Ascending aorta (tissue), 2 donors: ENCODE results near the gene CFAP92. TPM values are rescaled to one million over a fixed set of nuclear protein-coding genes. Genes with fewer than 3 reads are reported as not detected.
"Not testable (repeated sequence)": the region's sequence is repeated elsewhere in the genome, so short reads cannot be mapped to it uniquely, and the experiment has no call there.

ENCODE experiments used
- DNase-seq, 2 donors: peaks; one replicate each; pipeline ENCODE4 v3.0.0-alpha.2; 2019; ENCODE audit warnings: low spot score in 2 of 2
- H3K27ac ChIP-seq, 2 donors: fragments of 200-600 bp; sonication (generic); one replicate each; pipeline ENCODE4 v1.5.1; 2016 to 2017; ENCODE audit warnings: mild to moderate bottlenecking in 1 of 2
- H3K27me3 ChIP-seq: fragments of 200-600 bp; sonication (generic); one replicate; pipeline ENCODE4 v1.5.1; 2017
- H3K36me3 ChIP-seq, 2 donors: fragments of 200-600 bp; sonication (generic); one replicate each; pipeline ENCODE4 v1.5.1; 2016
- H3K4me1 ChIP-seq, 2 donors: fragments of 200-600 bp; sonication (generic); one replicate each; pipeline ENCODE4 v1.5.1; 2016 to 2017; ENCODE audit warnings: mild to moderate bottlenecking in 1 of 2
- H3K4me3 ChIP-seq, 2 donors: fragments of 200-600 bp; sonication (generic); one replicate each; pipeline ENCODE4 v1.5.1; 2016 to 2017; ENCODE audit warnings: mild to moderate bottlenecking in 1 of 2
- H3K9me3 ChIP-seq, 2 donors: fragments of 200-600 bp; sonication (generic); one replicate each; pipeline ENCODE4 v1.5.1; 2016
- CTCF ChIP-seq, 3 experiments: fragments of 200-600 bp in 2 of 3; fragments of 450-650 bp in 1 of 3; sonication (generic) in 2 of 3; IDR thresholded peaks; one replicate each; pipeline ENCODE4 v1.5.1; 2016 to 2019; ENCODE audit warnings: antibody characterized with exemption in 3 of 3, mild to moderate bottlenecking in 1 of 3, moderate library complexity in 1 of 3
- intact Hi-C: fragments of 100-400 bp; cut with DNase I; formaldehyde crosslinking; loops from one replicate; pipeline ENCODE4 v1.15.1; 2023
- total RNA-seq: library from RNA; depleted of rRNA; stranded (reverse); fragments of >200 nt; gene quantifications from one replicate; pipeline ENCODE4 v1.1.0, GENCODE V29; 2016

CFAP92 gene
- total RNA-seq, 1 donor from 2014 or later, result not detected

GRCh38 chr3:128872744-128873143, 121.1 kb downstream of the CFAP92 start:
- intact Hi-C loops, result loop anchor here (10.0 kb wide), 1 partner anchor 1278 kb away; the partner anchor contains the start of genes MCM2 and TPRA1
- H3K27ac ChIP-seq, result no peak overlapping the region
- no peaks in the 10 kb centered on the region for H3K9me3 ChIP-seq
- peaks cover 1 to 2% of the 10 kb centered on the region in 2 donors for H3K4me1 ChIP-seq
- H3K4me3 ChIP-seq, result no peak overlapping the region
- TF ChIP-seq CTCF (IDR thresholded peaks at IDR 0.05), result no peak
- no peaks in the 10 kb centered on the region for H3K27me3 ChIP-seq
- no peak for DNase-seq
- no peaks in the 10 kb centered on the region for H3K36me3 ChIP-seq

DNA sequence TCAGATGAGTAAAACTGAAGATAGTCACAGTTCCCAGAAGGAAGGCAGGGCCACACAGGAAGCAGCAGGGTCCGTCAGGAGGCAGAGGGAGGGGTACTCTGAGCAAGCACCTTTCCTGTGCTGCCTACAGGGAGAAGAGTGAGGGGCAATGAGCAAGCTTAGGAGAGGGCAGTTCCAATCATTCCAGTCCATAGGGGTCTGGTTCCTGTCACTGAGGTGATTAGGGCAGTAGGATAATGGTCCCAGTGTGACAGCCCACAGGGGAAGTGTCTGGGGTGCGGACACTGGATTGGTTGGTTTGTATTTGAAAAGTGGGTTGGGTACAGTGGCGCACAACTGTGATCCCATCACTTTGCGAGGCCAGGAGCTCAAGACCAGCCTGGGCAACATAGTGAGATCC, 121.6 kb downstream of the CFAP92 start:
- DNase-seq, result no peak
- Histone ChIP-seq H3K36me3 (no peaks in the 10 kb centered on the region), H3K4me1 (no peaks in the 10 kb centered on the region), H3K9me3 (no peaks in the 10 kb centered on the region), H3K27me3 (no peaks in the 10 kb centered on the region), H3K4me3 (no peak overlapping the region), H3K27ac (no peak overlapping the region)
- TF ChIP-seq CTCF (IDR thresholded peaks at IDR 0.05), result no peak
- intact Hi-C loops, result loop anchor here (10.0 kb wide), 1 partner anchor 1277 kb away; the partner anchor contains the start of genes MCM2 and TPRA1

DNA sequence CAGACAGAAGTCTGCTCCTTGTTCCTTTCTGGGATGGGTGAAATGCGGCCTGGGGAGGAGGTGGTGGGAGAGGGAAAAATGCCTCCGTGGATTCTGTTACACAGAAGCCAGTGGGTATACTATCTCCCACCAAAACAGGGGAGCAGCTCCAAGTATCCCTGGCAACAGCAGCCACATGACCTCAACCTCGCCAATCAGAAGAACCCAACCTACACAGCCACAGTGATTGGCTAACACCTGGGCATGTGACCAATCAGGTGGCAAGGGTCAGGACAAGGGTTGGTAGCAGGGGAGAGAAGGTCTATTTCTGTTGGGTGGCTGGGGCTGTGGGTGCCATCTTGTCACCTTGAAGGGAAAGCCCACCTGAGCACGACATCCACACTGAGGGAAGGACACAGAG, 123.5 kb downstream of the CFAP92 start:
- Histone ChIP-seq H3K36me3 (no peaks in the 10 kb centered on the region), H3K4me3 (no peak overlapping the region), H3K9me3 (no peaks in the 10 kb centered on the region), H3K27ac (no peak overlapping the region), H3K27me3 (no peaks in the 10 kb centered on the region), H3K4me1 (no peaks in the 10 kb centered on the region)
- DNase-seq, result no peak
- intact Hi-C loops, result loop anchor here (10.0 kb wide), 1 partner anchor 1276 kb away; the partner anchor contains the start of genes MCM2 and TPRA1
- TF ChIP-seq CTCF (IDR thresholded peaks at IDR 0.05), result no peak

- no peak overlapping the region for H3K27ac ChIP-seq
- no peak overlapping the region for H3K4me3 ChIP-seq
- no peaks in the 10 kb centered on the region for H3K36me3 ChIP-seq
- no peaks in the 10 kb centered on the region for H3K4me1 ChIP-seq
- intact Hi-C loops, result no loop called here
- DNase-seq, result no peak
- H3K9me3 ChIP-seq, result no peaks in the 10 kb centered on the region
- H3K27me3 ChIP-seq, result no peaks in the 10 kb centered on the region
- TF ChIP-seq CTCF (IDR thresholded peaks at IDR 0.05), result no peak
Observed at GRCh38 chr3:128867200-128868125, 126.4 kb downstream of the CFAP92 start.

GRCh38 chr3:128864849-128865804, 128.7 kb downstream of the CFAP92 start:
- H3K36me3 ChIP-seq, H3K27ac ChIP-seq, H3K9me3 ChIP-seq, H3K4me3 ChIP-seq, intact Hi-C loops, DNase-seq, H3K4me1 ChIP-seq, H3K27me3 ChIP-seq: not testable (repeated sequence)
